ENCODE measurements around the gene GNA14.
"Not testable (repeated sequence)": the region's sequence is repeated elsewhere in the genome, so short reads cannot be mapped to it uniquely, and the experiment has no call there.

DNA sequence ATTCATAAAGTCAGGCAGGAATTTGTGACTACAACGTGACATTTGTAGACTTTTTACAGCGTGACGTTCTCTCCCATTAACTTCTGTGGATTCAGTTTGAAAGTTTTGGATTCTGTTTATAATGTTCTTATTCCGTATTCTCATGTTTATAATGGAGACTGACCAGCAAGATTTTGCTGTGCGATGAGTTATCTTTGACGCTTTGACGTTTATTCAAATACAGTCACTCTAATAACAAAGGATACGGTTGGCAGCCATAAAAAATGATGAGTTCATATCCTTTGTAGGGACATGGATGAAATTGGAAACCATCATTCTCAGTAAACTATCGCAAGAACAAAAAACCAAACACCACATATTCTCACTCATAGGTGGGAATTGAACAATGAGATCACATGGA lies 249.5 kb downstream of the GNA14 start:
- not testable (repeated sequence) for TF ChIP-seq POLR2A (IDR thresholded peaks at IDR 0.05)
- TF ChIP-seq, protein P1, sequence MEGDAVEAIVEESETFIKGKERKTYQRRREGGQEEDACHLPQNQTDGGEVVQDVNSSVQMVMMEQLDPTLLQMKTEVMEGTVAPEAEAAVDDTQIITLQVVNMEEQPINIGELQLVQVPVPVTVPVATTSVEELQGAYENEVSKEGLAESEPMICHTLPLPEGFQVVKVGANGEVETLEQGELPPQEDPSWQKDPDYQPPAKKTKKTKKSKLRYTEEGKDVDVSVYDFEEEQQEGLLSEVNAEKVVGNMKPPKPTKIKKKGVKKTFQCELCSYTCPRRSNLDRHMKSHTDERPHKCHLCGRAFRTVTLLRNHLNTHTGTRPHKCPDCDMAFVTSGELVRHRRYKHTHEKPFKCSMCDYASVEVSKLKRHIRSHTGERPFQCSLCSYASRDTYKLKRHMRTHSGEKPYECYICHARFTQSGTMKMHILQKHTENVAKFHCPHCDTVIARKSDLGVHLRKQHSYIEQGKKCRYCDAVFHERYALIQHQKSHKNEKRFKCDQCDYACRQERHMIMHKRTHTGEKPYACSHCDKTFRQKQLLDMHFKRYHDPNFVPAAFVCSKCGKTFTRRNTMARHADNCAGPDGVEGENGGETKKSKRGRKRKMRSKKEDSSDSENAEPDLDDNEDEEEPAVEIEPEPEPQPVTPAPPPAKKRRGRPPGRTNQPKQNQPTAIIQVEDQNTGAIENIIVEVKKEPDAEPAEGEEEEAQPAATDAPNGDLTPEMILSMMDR (IDR thresholded peaks at IDR 0.05), result not testable (repeated sequence)

Data from breast epithelium (tissue), 3 donors.